ENCODE measurements around the gene RAD51B.

Gene RAD51B

DNA sequence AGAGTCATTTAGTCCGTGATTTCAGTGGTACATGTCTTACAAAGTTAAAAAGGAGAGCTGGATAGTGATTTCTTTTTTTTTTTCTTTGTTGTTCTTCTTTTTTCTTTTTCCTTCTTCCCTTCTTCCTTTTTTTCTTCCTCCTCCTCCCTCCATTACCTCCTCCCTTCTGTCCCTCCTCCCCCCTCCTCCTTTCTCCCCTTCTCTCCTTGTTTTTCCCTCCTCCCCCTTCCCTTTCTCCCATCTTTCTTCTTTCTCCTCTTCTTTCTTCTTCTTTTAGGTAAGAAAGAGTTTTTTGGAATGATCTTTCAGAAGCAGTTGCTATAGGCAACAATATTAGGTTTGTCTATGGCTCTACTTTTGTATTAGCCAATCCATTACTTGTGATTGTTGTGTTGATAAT lies 368.6 kb downstream of the RAD51B start:
- H3K4me3 ChIP-seq (ENCODE audit: low read depth, low read length): no peak overlapping the region
- DNase-seq (ENCODE audit: low read depth): no peak
- TF ChIP-seq, protein P1, sequence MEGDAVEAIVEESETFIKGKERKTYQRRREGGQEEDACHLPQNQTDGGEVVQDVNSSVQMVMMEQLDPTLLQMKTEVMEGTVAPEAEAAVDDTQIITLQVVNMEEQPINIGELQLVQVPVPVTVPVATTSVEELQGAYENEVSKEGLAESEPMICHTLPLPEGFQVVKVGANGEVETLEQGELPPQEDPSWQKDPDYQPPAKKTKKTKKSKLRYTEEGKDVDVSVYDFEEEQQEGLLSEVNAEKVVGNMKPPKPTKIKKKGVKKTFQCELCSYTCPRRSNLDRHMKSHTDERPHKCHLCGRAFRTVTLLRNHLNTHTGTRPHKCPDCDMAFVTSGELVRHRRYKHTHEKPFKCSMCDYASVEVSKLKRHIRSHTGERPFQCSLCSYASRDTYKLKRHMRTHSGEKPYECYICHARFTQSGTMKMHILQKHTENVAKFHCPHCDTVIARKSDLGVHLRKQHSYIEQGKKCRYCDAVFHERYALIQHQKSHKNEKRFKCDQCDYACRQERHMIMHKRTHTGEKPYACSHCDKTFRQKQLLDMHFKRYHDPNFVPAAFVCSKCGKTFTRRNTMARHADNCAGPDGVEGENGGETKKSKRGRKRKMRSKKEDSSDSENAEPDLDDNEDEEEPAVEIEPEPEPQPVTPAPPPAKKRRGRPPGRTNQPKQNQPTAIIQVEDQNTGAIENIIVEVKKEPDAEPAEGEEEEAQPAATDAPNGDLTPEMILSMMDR (IDR thresholded peaks at IDR 0.05; ENCODE audit: insufficient read depth, low read depth, low read length, missing control alignments): no peak

DNA sequence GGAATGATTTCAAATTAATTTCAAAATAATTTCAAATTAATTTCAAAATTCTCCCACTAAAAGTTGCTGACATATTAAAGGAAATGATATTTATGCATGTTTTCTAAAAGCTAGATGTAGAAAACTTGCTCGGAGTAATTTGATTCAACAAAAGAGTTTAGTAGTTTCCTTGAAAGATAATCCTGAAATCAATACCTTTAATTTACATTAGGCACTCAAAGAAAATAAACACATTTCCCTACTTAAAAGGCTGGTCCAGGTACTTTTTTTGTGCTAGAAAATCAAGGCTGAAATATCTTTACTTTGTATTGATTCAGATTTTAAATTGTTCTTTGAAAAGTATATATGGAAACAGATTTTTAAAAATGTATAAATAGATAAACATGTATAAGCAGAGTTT lies 370.5 kb downstream of the RAD51B start:
- TF ChIP-seq, protein P1 (IDR thresholded peaks at IDR 0.05; ENCODE audit: insufficient read depth, low read depth, low read length, missing control alignments): no peak
- no peak overlapping the region for H3K4me3 ChIP-seq (ENCODE audit: low read depth, low read length)
- DNase-seq (ENCODE audit: low read depth): no peak

DNA sequence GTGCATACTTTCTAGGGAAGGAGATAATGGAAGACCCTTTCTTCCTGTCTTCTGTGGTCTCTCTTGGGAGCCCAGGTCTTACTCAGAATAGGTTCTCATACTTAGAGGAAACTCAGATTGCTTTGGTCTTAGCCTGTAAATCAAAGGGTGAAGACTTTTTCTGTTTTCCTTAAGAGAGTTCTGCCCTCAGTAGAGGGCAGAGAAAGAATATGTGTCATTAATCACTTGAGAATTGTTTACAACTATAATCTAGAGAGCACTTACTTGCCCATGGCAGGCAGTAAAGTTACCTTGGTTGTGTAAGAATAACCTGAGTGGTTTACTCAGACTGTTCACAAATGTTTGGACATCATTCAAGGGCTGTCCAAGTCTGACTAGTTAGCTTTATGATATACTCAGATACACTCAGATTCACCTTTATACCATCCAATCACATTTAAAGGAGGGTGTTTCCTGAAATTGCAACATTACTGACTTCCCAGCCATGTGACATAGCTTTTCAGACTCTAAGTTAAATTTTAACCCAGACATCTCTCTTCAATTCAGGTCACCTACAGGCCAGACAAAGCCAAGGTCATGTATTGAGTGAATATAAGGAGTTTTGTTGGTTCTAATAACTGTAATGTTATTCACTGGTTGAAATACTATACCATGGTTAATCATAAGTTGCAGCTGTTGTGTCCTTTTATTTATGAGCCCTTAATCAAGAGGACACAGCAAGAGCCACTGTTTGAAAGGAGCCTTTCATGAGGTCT lies 372.2 kb downstream of the RAD51B start:
- no peak overlapping the region for H3K4me3 ChIP-seq (ENCODE audit: low read depth, low read length)
- TF ChIP-seq, protein P1 (IDR thresholded peaks at IDR 0.05; ENCODE audit: insufficient read depth, low read depth, low read length, missing control alignments): no peak
- DNase-seq (ENCODE audit: low read depth): no peak

DNA sequence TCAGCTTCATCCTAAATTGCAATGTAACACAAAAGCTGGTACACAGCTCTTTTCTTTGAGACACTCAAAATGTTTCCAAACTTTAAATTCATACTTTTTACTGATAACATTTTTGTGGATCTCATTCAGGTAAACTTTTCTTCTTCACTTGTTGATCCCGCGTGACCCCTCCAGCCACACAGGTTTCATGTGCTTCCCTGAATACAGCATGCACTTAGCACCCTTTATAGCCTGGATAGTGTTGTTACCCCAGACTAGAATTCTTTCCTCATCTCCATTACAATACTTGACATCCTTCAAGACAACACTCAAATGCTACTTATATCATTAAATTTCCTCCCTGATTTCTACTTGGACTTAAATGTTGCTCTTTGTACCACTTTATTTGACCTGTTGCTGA lies 373.4 kb downstream of the RAD51B start:
- no peak for DNase-seq (ENCODE audit: low read depth)
- no peak overlapping the region for H3K4me3 ChIP-seq (ENCODE audit: low read depth, low read length)

DNA sequence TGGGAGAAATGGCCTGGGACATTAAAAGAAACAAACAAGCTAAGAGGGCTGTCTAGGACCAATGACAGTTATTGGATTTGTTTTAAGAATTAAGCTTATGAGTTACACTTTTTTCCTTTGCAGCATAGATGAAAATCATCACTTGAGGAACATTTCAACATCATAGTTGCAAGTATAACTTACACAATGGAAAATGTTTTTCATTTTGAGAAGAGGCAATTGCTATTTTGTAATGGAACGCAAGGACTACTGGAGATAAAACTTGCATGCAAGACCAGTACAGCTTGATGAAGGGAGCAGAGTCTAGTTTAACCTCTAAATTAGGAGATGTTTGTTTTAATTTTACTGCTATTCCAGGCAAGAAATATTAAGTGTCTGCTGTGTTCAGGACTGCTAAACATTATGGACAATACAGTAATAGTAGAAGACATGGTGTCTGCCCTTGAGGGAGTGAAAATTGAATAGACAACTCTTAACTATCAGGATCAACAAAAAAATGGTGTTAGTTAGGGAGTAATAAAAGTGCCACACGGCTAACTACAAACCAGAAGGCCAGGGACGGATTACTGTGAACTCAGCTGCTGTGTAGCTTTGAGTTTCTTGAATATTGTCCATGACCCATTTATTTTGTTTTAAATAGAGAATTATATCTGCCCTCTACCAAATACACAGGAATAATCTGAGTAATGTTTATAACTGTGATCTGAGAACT lies 374.5 kb downstream of the RAD51B start:
- DNase-seq (ENCODE audit: low read depth): no peak
- TF ChIP-seq, protein P1 (IDR thresholded peaks at IDR 0.05; ENCODE audit: insufficient read depth, low read depth, low read length, missing control alignments): no peak
- no peak overlapping the region for H3K4me3 ChIP-seq (ENCODE audit: low read depth, low read length)

More for the DNA sequence above, 373.4 kb downstream of the RAD51B start:
- TF ChIP-seq, protein P1 (IDR thresholded peaks at IDR 0.05; ENCODE audit: insufficient read depth, low read depth, low read length, missing control alignments): no peak

DNA sequence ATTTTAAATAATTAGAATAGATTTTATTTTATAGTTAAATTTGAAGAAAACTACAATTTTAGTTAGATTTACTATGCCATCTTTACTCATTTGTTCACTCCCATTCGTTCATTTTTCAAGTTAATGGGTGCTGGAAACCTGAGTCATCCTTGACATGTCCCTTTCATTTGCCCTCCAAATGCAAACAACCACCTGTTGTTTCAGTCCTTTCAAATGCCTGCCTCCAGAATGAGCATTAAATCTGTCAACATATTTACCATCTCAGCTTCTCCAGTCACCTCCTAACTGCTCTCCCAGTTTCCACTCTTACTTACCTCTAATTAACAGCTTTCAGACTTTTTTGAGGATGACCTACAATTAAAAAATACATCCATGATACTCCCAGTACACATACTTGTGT lies 375.5 kb downstream of the RAD51B start:
- DNase-seq (ENCODE audit: low read depth): no peak
- no peak overlapping the region for H3K4me3 ChIP-seq (ENCODE audit: low read depth, low read length)
- TF ChIP-seq, protein P1 (IDR thresholded peaks at IDR 0.05; ENCODE audit: insufficient read depth, low read depth, low read length, missing control alignments): no peak

All from GM12865 (cell line).